Liver (tissue), 9 donors: ENCODE results near the gene ARHGDIB. TPM values are rescaled to one million over a fixed set of nuclear protein-coding genes. Genes with fewer than 3 reads are reported as not detected.
A peak's percentile ranks its signal among the peaks of the same experiment; 100 is the strongest.

Experiments used
- DNase-seq: peaks from one replicate; pipeline ENCODE4 v3.0.0-alpha.2; 2017; ENCODE audit warnings: low spot score
- H3K27ac ChIP-seq, 2 donors: one replicate each; pipeline ENCODE4 v1.7.0; 2013; ENCODE audit warnings: inconsistent platforms in 2 of 2, low read length in 2 of 2, control low read depth in 1 of 2, low read depth in 1 of 2, mild to moderate bottlenecking in 1 of 2
- H3K27me3 ChIP-seq, 4 donors: one replicate each; pipeline versions ENCODE4 v1.6.1 to v1.7.0; 2013; ENCODE audit warnings: low read length in 3 of 4, inconsistent platforms in 1 of 4, mild to moderate bottlenecking in 1 of 4, moderate library complexity in 1 of 4; ENCODE audit not compliant: control insufficient read depth in 4 of 4, insufficient read depth in 4 of 4
- H3K36me3 ChIP-seq, 4 donors: one replicate each; pipeline versions ENCODE4 v1.6.1 to v1.7.0; 2013; ENCODE audit warnings: low read length in 3 of 4, mild to moderate bottlenecking in 3 of 4, low read depth in 1 of 4, moderate library complexity in 1 of 4; ENCODE audit not compliant: control insufficient read depth in 4 of 4, insufficient read depth in 3 of 4
- H3K4me1 ChIP-seq, 4 donors: one replicate each; pipeline versions ENCODE4 v1.6.1 to v1.7.0; 2013; ENCODE audit warnings: low read length in 3 of 4, mild to moderate bottlenecking in 3 of 4, moderate library complexity in 1 of 4; ENCODE audit not compliant: control insufficient read depth in 4 of 4, insufficient read depth in 4 of 4
- H3K4me3 ChIP-seq, 3 donors: one replicate each; pipeline versions ENCODE4 v1.6.1 to v1.7.0; 2013; ENCODE audit warnings: low read length in 3 of 3, control low read depth in 1 of 3, low read depth in 1 of 3, mild to moderate bottlenecking in 1 of 3
- H3K9ac ChIP-seq, 2 donors: one replicate each; pipeline ENCODE4 v1.7.0; 2013; ENCODE audit warnings: low read length in 2 of 2, mild to moderate bottlenecking in 2 of 2, moderate library complexity in 2 of 2, control low read depth in 1 of 2, low read depth in 1 of 2
- H3K9me3 ChIP-seq, 4 donors: one replicate each; pipeline versions ENCODE4 v1.6.1 to v1.7.0; 2013; ENCODE audit warnings: low read length in 3 of 4; ENCODE audit not compliant: control insufficient read depth in 4 of 4
- EGR1 ChIP-seq, 2 donors: IDR thresholded peaks; 2 replicates each; pipeline ENCODE4 v1.6.1; 2016 to 2018; ENCODE audit warnings: antibody characterized with exemption in 2 of 2, low read depth in 2 of 2
- FOXA1 ChIP-seq: IDR thresholded peaks from 2 replicates; pipeline ENCODE4 v1.6.1; 2016; ENCODE audit warnings: antibody characterized with exemption
- HNF4A ChIP-seq, 2 donors: conservative IDR thresholded peaks; 2 replicates each; pipeline ENCODE4 v1.6.1; 2016; ENCODE audit warnings: antibody characterized with exemption in 2 of 2, mild to moderate bottlenecking in 2 of 2
- HNF4G ChIP-seq: IDR thresholded peaks from 2 replicates; pipeline ENCODE4 v1.6.1; 2016; ENCODE audit warnings: antibody characterized with exemption
- JUND ChIP-seq, 2 donors: IDR thresholded peaks; 2 replicates each; pipeline ENCODE4 v1.6.1; 2016; ENCODE audit warnings: antibody characterized with exemption in 2 of 2
- NR2F2 ChIP-seq: IDR thresholded peaks from 2 replicates; pipeline ENCODE4 v1.6.1; 2016; ENCODE audit warnings: antibody characterized with exemption
- RAD21 ChIP-seq, 2 donors: IDR thresholded peaks; 2 replicates each; pipeline ENCODE4 v1.6.1; 2016; ENCODE audit warnings: antibody characterized with exemption in 2 of 2, mild to moderate bottlenecking in 2 of 2
- RXRA ChIP-seq, 2 donors: IDR thresholded peaks; 2 replicates each; pipeline ENCODE4 v1.6.1; 2017 to 2018; ENCODE audit warnings: antibody characterized with exemption in 2 of 2, mild to moderate bottlenecking in 1 of 2
- SP1 ChIP-seq: IDR thresholded peaks from 2 replicates; pipeline ENCODE4 v1.6.1; 2018; ENCODE audit warnings: antibody characterized with exemption, mild to moderate bottlenecking
- YY1 ChIP-seq: IDR thresholded peaks from 2 replicates; pipeline ENCODE4 v1.6.1; 2016; ENCODE audit warnings: antibody characterized with exemption, mild to moderate bottlenecking
- WGBS: extraction: QIAGEN DNeasy Blood & Tissue Kit; methylation state at CpG from one replicate; pipeline ENCODE4 v1.1.7; 2013; 5-methylcytosine and 5-hydroxymethylcytosine counted together
- polyA plus RNA-seq, 2 donors: library from polyadenylated mRNA; stranded (reverse) in 1 of 2; unstranded in 1 of 2; fragments of 200-250 nt in 1 of 2; fragments of >200 nt in 1 of 2; fragmentation: Nextera tagmentation in 1 of 2; extraction: Ambion mirVana in 1 of 2; gene quantifications; one replicate each; pipeline versions ENCODE4 v1.2.1 to v1.2.3, GENCODE V29; 2013 to 2015
- total RNA-seq, 2 donors: library from RNA; depleted of rRNA; stranded (reverse); fragments of >200 nt; gene quantifications; one replicate each; pipeline ENCODE4 v1.2.3, GENCODE V29; 2014
- TF ChIP-seq, protein P1 (sequence below): IDR thresholded peaks from 2 replicates; pipeline ENCODE4 v1.6.1; 2016; ENCODE audit warnings: antibody characterized with exemption, mild to moderate bottlenecking
- TF ChIP-seq, protein P2 (sequence below): IDR thresholded peaks from 2 replicates; pipeline ENCODE4 v1.6.1; 2016; ENCODE audit warnings: antibody characterized with exemption
- TF ChIP-seq, protein P3 (sequence below): IDR thresholded peaks from 2 replicates; pipeline ENCODE4 v1.6.1; 2016; ENCODE audit warnings: antibody characterized with exemption
- TF ChIP-seq, protein P4 (sequence below): fragments of 150-350 bp; IDR thresholded peaks from 2 replicates; pipeline ENCODE4 v1.5.1; 2017; ENCODE audit warnings: improper control_type of control experiment, low read depth, low read length; ENCODE audit not compliant: missing input control
- donor health status: healthy.
- donor health status: healthy.
- donor health status: healthy.
- donor health status: healthy.
- donor health status: healthy.

Gene ARHGDIB
- total and polyA plus RNA-seq, 4 donors, result 36.3 to 66.9 (median 47.5) TPM

DNA sequence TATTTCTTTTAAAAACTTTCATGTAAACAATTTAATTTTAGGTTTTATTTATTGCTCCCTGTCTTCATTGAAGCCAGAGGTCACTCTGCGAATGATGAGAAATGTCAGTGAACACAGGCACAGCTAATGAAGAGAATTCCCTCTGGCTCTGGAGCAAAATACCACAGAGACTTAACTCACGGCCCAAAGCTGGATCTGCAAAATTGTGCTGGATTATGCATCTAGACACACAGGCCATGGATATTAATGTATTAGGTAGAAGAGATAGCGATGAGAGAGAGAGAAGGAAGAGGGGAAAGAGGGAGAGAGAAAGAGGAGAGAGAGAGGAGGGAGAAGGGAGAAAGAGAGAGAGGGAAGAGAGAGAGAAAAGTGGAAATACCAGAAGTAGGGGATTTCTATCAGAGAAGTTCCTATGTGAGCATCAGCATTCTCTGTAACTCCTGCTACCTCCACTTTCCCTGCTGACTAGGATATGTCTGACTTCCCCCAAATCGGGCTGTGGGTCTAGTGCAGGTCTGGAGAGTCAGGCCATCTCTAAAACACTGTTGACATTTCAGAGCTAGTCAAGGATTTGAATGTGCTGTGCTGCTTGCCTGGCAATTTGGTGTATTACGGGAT lies 3.7 kb downstream of the ARHGDIB start:
- Histone ChIP-seq H3K9ac (peak overlapping the region in 1 of 2 donors; percentile 73), H3K27me3 (no peaks in the 10 kb centered on the region), H3K4me3 (no peak overlapping the region), H3K27ac (peak overlapping the region; percentile 56 to 83), H3K36me3 (no peaks in the 10 kb centered on the region), H3K9me3 (no peaks in the 10 kb centered on the region), H3K4me1 (peaks cover 0 to 6% (median 3%) of the 10 kb centered on the region in 4 donors)
- 67% methylated on average over 5 of the region's 5 CpGs for WGBS
- no peak for TF ChIP-seq JUND (IDR thresholded peaks at IDR 0.05)
- TF ChIP-seq, protein P1, sequence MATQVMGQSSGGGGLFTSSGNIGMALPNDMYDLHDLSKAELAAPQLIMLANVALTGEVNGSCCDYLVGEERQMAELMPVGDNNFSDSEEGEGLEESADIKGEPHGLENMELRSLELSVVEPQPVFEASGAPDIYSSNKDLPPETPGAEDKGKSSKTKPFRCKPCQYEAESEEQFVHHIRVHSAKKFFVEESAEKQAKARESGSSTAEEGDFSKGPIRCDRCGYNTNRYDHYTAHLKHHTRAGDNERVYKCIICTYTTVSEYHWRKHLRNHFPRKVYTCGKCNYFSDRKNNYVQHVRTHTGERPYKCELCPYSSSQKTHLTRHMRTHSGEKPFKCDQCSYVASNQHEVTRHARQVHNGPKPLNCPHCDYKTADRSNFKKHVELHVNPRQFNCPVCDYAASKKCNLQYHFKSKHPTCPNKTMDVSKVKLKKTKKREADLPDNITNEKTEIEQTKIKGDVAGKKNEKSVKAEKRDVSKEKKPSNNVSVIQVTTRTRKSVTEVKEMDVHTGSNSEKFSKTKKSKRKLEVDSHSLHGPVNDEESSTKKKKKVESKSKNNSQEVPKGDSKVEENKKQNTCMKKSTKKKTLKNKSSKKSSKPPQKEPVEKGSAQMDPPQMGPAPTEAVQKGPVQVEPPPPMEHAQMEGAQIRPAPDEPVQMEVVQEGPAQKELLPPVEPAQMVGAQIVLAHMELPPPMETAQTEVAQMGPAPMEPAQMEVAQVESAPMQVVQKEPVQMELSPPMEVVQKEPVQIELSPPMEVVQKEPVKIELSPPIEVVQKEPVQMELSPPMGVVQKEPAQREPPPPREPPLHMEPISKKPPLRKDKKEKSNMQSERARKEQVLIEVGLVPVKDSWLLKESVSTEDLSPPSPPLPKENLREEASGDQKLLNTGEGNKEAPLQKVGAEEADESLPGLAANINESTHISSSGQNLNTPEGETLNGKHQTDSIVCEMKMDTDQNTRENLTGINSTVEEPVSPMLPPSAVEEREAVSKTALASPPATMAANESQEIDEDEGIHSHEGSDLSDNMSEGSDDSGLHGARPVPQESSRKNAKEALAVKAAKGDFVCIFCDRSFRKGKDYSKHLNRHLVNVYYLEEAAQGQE, result no peak
- no peak for DNase-seq

DNA sequence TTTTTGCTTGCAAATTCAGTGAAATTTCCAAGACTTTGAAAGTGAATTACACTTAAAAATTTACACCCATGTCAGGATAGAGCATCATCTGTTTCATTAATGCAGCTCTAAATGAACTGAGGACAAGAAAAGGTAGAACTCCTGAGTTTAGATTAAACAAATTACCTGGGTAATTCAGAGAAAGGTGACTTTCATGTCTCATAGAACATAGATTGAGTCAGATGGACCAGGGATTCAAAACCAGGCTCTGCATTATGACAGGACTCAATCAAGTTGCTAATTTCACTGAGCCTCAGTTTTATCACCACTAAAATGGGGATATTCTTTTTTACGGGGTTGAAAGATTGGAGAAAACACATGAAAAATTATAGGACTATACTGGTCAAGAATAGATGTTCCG lies 4.5 kb downstream of the ARHGDIB start:
- no peak for TF ChIP-seq RAD21 (IDR thresholded peaks at IDR 0.05)
- no peaks in the 10 kb centered on the region for H3K9me3 ChIP-seq
- WGBS, result 70% methylated on average over 2 of the region's 2 CpGs
- no peak overlapping the region for H3K9ac ChIP-seq
- peaks cover 0 to 6% (median 4%) of the 10 kb centered on the region in 4 donors for H3K4me1 ChIP-seq
- H3K4me3 ChIP-seq, result no peak overlapping the region
- H3K27me3 ChIP-seq, result no peaks in the 10 kb centered on the region
- DNase-seq, result no peak
- no peaks in the 10 kb centered on the region for H3K36me3 ChIP-seq
- H3K27ac ChIP-seq, result peak overlapping the region in 1 of 2 donors; percentile 12

DNA sequence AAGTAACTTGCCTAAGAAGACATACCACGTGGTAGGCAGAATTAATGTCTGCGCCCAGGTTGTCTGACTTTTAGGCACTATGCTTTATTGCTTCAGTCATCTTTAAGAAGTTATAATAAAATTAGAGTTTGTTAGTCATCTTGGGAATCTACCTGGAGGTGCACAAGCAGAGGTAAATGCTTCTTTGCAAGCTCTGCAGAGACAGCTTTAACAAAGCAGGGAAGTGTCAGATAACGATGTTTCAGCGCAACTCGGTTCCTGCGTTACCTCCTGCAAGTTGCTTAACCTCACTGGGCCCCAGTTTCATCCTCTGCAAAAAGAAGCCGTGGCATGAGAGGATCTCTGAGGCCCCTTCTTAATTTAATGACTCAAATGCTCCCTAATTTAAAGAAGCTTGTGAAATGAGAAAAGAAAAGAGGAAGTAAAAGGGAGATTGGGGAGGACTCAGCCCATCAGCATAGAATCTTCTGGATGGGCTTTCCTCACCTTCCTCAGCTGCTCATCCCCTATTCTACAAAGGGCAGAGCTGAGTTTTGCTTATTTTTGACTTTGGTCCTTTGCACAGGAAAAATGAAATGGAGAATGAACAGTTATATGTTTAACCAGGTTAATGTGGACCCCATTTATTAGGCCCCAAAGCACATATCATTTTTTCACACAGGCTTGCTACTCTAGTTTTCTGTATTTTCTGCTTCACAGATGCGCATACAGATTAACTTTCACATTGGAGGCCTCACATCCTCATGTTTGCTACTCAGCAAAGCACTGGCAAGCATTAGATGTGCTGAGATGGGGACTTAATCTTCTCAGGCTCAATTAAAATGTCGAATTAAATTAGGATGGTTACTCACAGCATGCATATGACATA lies 5.1 kb downstream of the ARHGDIB start:
- Histone ChIP-seq H3K27ac (peak overlapping the region in 1 of 2 donors; percentile 12), H3K9ac (peak overlapping the region in 1 of 2 donors; percentile 6), H3K27me3 (no peaks in the 10 kb centered on the region), H3K9me3 (no peaks in the 10 kb centered on the region), H3K4me1 (peaks cover 0 to 8% (median 4%) of the 10 kb centered on the region in 4 donors), H3K4me3 (no peak overlapping the region), H3K36me3 (no peaks in the 10 kb centered on the region)
- TF ChIP-seq HNF4G (no peak), RXRA (IDR thresholded peaks at IDR 0.05) (no peak), FOXA1 (no peak), EGR1 (IDR thresholded peaks at IDR 0.05; ENCODE audit: low read depth in 2 of 2) (no peak), NR2F2 (no peak), SP1 (no peak), HNF4A (conservative IDR thresholded peaks at IDR 0.05) (no peak), YY1 (no peak)
- TF ChIP-seq, protein P1, result no peak
- TF ChIP-seq, protein P2, sequence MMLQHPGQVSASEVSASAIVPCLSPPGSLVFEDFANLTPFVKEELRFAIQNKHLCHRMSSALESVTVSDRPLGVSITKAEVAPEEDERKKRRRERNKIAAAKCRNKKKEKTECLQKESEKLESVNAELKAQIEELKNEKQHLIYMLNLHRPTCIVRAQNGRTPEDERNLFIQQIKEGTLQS, result no peak
- TF ChIP-seq, protein P3, sequence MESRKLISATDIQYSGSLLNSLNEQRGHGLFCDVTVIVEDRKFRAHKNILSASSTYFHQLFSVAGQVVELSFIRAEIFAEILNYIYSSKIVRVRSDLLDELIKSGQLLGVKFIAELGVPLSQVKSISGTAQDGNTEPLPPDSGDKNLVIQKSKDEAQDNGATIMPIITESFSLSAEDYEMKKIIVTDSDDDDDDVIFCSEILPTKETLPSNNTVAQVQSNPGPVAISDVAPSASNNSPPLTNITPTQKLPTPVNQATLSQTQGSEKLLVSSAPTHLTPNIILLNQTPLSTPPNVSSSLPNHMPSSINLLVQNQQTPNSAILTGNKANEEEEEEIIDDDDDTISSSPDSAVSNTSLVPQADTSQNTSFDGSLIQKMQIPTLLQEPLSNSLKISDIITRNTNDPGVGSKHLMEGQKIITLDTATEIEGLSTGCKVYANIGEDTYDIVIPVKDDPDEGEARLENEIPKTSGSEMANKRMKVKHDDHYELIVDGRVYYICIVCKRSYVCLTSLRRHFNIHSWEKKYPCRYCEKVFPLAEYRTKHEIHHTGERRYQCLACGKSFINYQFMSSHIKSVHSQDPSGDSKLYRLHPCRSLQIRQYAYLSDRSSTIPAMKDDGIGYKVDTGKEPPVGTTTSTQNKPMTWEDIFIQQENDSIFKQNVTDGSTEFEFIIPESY, result no peak
- TF ChIP-seq, protein P4, sequence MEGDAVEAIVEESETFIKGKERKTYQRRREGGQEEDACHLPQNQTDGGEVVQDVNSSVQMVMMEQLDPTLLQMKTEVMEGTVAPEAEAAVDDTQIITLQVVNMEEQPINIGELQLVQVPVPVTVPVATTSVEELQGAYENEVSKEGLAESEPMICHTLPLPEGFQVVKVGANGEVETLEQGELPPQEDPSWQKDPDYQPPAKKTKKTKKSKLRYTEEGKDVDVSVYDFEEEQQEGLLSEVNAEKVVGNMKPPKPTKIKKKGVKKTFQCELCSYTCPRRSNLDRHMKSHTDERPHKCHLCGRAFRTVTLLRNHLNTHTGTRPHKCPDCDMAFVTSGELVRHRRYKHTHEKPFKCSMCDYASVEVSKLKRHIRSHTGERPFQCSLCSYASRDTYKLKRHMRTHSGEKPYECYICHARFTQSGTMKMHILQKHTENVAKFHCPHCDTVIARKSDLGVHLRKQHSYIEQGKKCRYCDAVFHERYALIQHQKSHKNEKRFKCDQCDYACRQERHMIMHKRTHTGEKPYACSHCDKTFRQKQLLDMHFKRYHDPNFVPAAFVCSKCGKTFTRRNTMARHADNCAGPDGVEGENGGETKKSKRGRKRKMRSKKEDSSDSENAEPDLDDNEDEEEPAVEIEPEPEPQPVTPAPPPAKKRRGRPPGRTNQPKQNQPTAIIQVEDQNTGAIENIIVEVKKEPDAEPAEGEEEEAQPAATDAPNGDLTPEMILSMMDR, result no peak
- no peak for DNase-seq
- WGBS, result 64% methylated on average over 9 of the region's 9 CpGs
